NT2/D1 (cell line): Measurements from ENCODE around the gene GABBR2.

ENCODE experiments used
- YY1 ChIP-seq: IDR thresholded peaks from 2 replicates; pipeline ENCODE4 v1.6.1; 2011; ENCODE audit not compliant: insufficient read length, insufficient read depth
- ZNF274 ChIP-seq: IDR thresholded peaks from 2 replicates; pipeline ENCODE4 v1.6.1; 2011; ENCODE audit warnings: mild to moderate bottlenecking, low read depth, low read length

DNA sequence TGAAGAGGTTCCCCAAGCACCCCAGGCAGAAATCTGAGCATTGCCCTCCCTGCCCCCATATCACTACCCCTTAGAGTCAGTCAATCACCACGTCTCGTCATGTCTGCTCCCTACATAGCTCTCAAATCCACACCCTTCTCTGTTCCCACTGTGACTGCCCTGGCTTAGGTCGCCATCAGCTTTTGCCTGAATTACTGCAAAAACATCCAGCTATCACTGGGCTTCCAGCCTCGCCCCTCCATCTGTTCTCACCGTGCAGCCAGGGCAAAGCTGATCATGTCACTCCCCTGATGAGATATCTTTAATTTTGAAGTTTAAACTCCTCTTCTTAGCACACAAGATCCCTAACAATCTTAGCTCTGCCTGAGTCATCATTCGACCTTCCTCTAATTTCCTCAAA is 363.7 kb downstream of the GABBR2 start:
- no peak for TF ChIP-seq YY1
- TF ChIP-seq ZNF274: no peak
